Measurements from ENCODE around the gene PAGE2. TPM values are rescaled to one million over a fixed set of nuclear protein-coding genes. Genes with fewer than 3 reads are reported as not detected.
A peak's percentile ranks its signal among the peaks of the same experiment; 100 is the strongest.
"Not testable (repeated sequence)": the region's sequence is repeated elsewhere in the genome, so short reads cannot be mapped to it uniquely, and the experiment has no call there.

Gene PAGE2
- total RNA-seq, 6 experiments from 2014 or later = not detected

DNA sequence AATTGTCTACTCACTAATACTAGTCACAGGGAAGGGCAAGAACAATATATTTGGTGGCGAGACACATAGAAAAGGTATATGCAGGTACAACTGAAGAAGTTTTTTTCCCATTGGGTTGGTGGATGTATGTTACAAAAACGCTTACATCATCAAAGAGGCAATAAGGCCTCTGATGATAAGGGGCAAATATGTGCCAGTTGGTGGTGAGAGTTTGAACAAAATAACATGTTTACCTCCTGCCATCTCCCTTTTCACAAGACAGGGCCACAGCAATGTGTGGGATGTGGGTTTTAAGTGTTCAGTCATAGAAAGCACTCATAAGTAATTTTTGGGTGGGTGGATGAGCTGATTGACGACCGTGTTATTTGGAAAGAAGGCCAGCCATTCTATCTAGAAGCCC, 41.7 kb downstream of the PAGE2 start:
- H3K9me3 ChIP-seq = no peaks in the 10 kb centered on the region
- ATAC-seq (no peak), DNase-seq (no peak)
- WGBS (ENCODE audit: insufficient coverage, low coverage, low lambda C conversion rate, missing lambda C conversion rate) = 35% methylated on average over 4 of the region's 4 CpGs
- no peak overlapping the region for H3K4me3 ChIP-seq
- H3K27me3 ChIP-seq = peaks cover 3 to 5% of the 10 kb centered on the region in 2 donors
- no peaks in the 10 kb centered on the region for H3K4me1 ChIP-seq
- H3K27ac ChIP-seq = no peak overlapping the region
- intact Hi-C loops (cut with DNase I) = no loop called here
- TF ChIP-seq POLR2A (IDR thresholded peaks at IDR 0.05) = no peak
- TF ChIP-seq, protein P1, sequence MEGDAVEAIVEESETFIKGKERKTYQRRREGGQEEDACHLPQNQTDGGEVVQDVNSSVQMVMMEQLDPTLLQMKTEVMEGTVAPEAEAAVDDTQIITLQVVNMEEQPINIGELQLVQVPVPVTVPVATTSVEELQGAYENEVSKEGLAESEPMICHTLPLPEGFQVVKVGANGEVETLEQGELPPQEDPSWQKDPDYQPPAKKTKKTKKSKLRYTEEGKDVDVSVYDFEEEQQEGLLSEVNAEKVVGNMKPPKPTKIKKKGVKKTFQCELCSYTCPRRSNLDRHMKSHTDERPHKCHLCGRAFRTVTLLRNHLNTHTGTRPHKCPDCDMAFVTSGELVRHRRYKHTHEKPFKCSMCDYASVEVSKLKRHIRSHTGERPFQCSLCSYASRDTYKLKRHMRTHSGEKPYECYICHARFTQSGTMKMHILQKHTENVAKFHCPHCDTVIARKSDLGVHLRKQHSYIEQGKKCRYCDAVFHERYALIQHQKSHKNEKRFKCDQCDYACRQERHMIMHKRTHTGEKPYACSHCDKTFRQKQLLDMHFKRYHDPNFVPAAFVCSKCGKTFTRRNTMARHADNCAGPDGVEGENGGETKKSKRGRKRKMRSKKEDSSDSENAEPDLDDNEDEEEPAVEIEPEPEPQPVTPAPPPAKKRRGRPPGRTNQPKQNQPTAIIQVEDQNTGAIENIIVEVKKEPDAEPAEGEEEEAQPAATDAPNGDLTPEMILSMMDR (IDR thresholded peaks at IDR 0.05) = no peak
- no peaks in the 10 kb centered on the region for H3K36me3 ChIP-seq

DNA sequence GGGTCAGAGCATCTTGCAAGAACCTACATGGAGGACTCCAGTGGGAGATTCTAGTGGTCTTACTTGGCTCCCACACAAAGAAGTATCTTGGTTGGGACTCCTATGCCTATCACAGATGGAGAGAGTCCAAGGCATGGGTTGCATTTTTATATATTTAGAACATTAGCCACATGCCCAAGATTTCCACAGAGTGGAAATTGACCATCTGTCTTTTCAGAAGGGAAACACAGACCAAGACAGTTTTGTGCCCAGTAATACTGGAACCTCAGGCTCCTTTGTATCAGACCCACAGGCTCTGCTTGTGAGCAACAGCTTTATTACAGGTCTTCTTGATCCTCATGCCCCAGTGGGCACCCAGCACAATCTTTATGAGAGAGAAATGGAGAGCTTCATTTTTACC, 43.6 kb downstream of the PAGE2 start:
- peaks cover 3 to 5% of the 10 kb centered on the region in 2 donors for H3K27me3 ChIP-seq

DNA sequence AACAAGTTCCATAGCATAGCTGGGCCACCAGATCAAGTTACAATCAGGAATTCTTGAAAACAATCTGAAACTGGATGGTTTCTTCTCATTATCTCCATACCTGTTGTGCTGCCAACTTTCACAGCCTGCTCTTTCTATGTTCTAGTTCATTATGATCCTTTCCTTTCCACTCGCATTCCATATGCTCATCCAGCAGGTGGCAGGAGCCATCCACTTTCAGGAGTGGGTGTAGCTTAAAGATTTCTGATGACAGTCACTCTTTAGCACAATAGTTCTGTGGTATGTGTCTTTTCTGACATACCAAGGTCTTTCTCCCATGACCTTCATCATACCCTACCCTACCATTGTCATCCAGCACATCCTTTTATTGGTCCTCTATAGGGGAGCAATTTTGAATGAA, 46.4 kb downstream of the PAGE2 start:
- no peak overlapping the region for H3K4me3 ChIP-seq
- intact Hi-C loops (cut with DNase I) = no loop called here
- ATAC-seq = peak; percentile 89 to 97 (median 94)
- H3K36me3 ChIP-seq = no peaks in the 10 kb centered on the region
- H3K4me1 ChIP-seq = no peaks in the 10 kb centered on the region
- WGBS (ENCODE audit: insufficient coverage, low coverage, low lambda C conversion rate, missing lambda C conversion rate) = 0% methylated on average over 1 of the region's 1 CpG
- H3K27me3 ChIP-seq = peaks cover 0 to 3% of the 10 kb centered on the region in 2 donors
- TF ChIP-seq POLR2A (IDR thresholded peaks at IDR 0.05) = no peak
- TF ChIP-seq, protein P1 (IDR thresholded peaks at IDR 0.05) = peak; percentile 61 to 78 (median 76)
- peak; percentile 42 to 59 (median 56) for DNase-seq
- no peaks in the 10 kb centered on the region for H3K9me3 ChIP-seq
- H3K27ac ChIP-seq = no peak overlapping the region

More for the DNA sequence above, 43.6 kb downstream of the PAGE2 start:
- no peak for ATAC-seq
- no peaks in the 10 kb centered on the region for H3K4me1 ChIP-seq
- intact Hi-C loops (cut with DNase I) = no loop called here
- TF ChIP-seq, protein P1 (IDR thresholded peaks at IDR 0.05) = no peak
- no peaks in the 10 kb centered on the region for H3K9me3 ChIP-seq
- H3K27ac ChIP-seq = no peak overlapping the region
- H3K4me3 ChIP-seq = no peak overlapping the region
- no peaks in the 10 kb centered on the region for H3K36me3 ChIP-seq
- DNase-seq = no peak

DNA sequence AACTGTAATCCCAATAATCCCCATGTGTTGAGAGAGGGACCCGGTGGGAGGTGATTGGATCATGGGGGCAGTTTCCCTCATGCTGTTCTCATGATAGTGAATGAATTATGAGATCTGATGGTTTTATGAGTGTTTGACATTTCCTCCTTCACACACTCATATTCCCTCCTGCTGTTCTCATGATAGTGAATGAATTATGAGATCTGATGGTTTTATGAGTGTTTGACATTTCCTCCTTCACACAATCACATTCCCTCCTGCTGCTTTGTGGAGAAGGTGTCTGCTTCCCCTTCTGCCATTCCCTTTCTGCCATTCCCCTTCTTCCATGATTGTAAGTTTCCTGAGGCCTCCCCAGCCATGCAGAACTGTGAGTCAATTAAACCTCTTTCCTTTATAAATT, 52.0 kb downstream of the PAGE2 start:
- H3K9me3 ChIP-seq; H3K36me3 ChIP-seq; H3K4me1 ChIP-seq; DNase-seq; H3K27ac ChIP-seq; intact Hi-C loops (cut with DNase I); H3K4me3 ChIP-seq; ATAC-seq; H3K27me3 ChIP-seq: not testable (repeated sequence)
- 75% methylated on average over 1 of the region's 1 CpG for WGBS (ENCODE audit: insufficient coverage, low coverage, low lambda C conversion rate, missing lambda C conversion rate)

Other genes with a start within 250 kb of the PAGE2 start
- gene TRO, start 168.2 kb upstream of the PAGE2 start, total RNA-seq = 1 to 10 TPM in 1 of 6 experiments, under 1 TPM in 5; 0.06 to 1.4 (median 0.49) TPM
- gene PFKFB1, start 94.8 kb upstream of the PAGE2 start, total RNA-seq = 10 to 100 TPM in 4 of 6 experiments, 1 to 10 TPM in 2; 3.8 to 21.8 (median 16.7) TPM
- gene APEX2, start 88.7 kb upstream of the PAGE2 start, total RNA-seq = 10 to 100 TPM in 2 of 6 experiments, 1 to 10 TPM in 4; 4.9 to 12.5 (median 8.6) TPM
- 1 to 10 TPM in 4 of 6 experiments, under 1 TPM in 1, not detected in 1; 0.16 to 8.3 (median 2.7) TPM for gene ALAS2, start 58.0 kb upstream of the PAGE2 start, total RNA-seq
- not detected for gene PAGE2B, start 14.0 kb upstream of the PAGE2 start, total RNA-seq
- gene PAGE5, start 131.3 kb downstream of the PAGE2 start, total RNA-seq = under 1 TPM in 1 of 6 experiments, not detected in 5; 0.46 TPM
- not detected for gene PAGE3, start 175.9 kb downstream of the PAGE2 start, total RNA-seq